Inflammatory macrophage treated with lipopolysaccharide for 1 hour (primary cell): ENCODE data around the gene EFTUD2.

Experiments used
- DNase-seq, 2 donors: peaks; one replicate each; pipeline ENCODE4 v3.0.0-alpha.2; 2020 to 2022

Gene EFTUD2

DNA sequence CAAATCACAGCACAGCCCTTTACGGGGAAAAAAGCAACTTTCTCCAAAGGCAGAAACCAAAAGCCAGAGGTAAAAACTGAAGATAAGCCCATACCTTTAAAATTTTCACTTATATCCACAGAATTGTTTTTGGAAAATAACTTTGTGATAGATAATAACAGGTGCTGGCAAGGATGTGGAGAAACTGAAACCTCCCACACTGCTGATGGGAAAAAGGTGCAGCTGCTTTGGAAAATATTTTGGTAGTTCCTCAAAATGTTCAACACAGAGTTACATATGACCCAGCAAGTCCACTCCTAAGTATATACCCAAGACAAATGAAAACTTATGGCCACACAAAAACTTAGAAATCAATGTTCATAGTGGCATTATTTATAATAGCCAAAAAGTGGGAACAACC lies 12.2 kb downstream of the EFTUD2 start:
- DNase-seq: no peak

- no peak for DNase-seq
These were observed 14.3 kb downstream of the EFTUD2 start for GRCh38 chr17:44884941-44885340.

- no peak for DNase-seq
These were observed 18.1 kb downstream of the EFTUD2 start for GRCh38 chr17:44881145-44881544.

DNA sequence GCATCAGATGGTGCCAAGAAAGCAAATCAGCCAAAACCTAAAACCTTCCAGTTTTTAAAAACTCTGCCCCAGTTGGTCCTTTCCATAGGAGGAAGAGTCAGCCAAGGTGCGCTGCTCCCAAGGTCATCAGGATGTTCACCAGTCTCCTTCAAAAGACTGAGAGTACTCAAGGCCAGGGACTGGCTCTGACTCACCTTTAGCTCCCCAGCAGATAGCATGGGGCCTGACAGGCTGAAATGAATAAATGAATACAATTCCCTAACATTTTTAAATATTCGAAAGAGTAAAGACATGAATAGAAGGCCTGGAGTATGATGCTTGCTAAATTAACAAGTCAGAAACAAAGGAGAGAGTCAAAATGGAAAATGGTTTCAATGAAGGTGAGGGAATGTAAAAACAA lies 19.2 kb downstream of the EFTUD2 start:
- no peak for DNase-seq

DNA sequence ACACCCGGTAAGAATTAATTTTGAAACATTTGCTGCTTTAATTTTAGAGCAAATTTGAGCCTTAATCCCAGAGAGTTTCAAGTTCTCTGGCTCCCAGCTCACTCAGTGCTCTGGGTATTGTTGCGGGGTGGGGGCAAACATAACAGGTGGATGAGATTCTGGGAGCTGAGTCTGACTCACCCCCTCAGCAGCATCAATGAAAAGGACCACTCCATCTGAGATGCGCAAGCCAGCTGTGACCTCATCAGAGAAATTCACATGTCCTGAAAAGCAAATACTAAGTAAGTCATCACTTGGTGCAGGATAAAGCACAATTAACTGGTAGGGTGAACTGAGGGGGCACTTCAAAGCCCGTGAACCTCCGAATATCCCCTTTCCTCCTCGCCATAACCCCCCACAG lies 19.9 kb downstream of the EFTUD2 start:
- DNase-seq: no peak

DNA sequence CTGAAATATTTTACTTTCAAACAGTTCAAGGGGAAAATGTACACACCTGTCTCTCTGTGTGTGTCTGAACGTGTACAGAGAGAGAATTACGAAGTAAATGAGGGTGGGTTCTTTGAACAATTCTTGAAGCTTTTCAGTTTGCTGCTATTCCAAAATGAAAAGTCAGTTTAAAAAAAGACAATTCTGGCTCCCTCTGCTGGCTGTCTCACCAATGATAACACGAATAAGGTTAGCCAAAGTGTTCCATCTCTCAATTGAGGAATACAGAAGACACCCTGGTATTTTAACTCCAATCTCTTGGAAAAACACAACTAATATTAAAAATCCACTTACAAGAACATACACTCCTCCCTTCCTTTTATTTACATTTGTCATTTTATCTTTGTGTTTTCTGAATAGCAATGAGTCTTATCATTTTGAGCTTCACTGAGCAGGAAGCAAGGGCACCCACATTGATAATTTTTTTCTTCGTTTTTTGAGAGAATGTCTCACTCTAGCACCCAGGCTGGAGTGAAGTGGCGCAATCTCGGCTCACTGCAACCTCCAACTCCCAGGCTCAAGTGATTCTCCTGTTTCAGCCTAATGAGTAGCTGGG lies 20.5 kb downstream of the EFTUD2 start:
- peak in 1 of 2 donors; percentile 47 for DNase-seq

GRCh38 chr17:44877121-44877520 lies 22.1 kb downstream of the EFTUD2 start:
- DNase-seq: no peak

GRCh38 chr17:44875761-44876160 lies 23.5 kb downstream of the EFTUD2 start:
- no peak for DNase-seq

- DNase-seq: no peak
These were observed 27.0 kb downstream of the EFTUD2 start for GRCh38 chr17:44872131-44872768.

GRCh38 chr17:44871556-44871955 lies 27.7 kb downstream of the EFTUD2 start:
- peak in 1 of 2 donors; percentile 15 for DNase-seq

GRCh38 chr17:44867841-44868240 lies 31.4 kb downstream of the EFTUD2 start:
- no peak for DNase-seq

DNA sequence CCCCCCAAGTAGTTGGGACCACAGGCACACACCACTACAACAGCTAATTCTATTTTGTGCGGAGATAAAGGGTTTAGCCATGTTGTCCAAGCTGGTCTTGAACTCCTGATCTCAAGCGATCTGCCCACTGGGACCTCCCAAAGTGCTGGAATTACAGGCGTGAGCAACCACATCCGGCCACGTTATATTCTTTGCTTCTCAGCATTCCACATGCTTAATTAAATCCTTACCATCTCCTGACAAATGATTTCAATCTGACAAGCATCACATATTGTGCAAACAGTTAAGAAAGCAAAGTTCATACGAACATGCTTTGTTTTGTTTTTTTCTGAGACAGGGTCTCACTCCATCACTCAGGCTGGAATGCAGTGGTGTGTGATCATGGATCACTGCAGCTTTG lies 33.3 kb downstream of the EFTUD2 start:
- DNase-seq: no peak

DNA sequence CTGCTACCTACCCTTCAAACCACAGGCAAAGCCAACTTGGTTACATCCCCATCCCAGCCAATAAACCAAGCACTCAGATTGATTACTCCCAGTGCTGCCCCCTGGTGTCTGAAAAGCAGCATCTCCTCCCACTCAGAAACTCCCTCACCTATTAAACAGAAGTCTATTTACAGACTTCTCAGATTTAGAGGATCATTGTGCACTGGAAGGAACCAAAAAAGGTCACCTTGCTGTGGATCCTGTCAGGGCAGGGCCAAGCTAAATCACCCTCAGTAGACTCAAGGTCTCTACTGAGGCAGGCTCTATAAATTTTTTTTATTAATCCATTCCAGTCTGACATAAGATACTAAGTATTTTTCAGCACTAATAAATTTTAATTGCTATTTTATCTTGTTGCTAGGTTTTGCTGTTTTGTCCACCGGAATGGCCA lies 34.0 kb downstream of the EFTUD2 start:
- DNase-seq: peak; percentile 48 to 89

DNA sequence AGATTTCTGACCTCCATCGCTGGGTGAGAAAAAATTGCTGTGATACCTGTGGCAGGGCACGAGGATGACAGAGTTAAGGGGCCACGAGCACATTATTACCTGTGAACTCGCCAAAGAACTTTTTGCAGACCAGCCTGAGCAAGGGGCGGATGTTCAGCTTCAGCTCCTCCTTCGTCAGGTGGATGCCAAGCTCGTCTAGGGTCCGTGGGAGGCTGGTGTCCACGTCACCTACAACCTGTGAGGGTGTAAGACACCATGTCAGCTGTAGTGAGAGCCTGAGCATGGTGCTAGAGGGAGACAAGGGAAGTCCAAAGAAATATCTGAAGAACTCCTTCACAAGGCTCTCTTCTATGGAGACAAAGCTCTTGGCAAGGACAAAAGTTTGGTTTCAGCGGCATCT lies 34.4 kb downstream of the EFTUD2 start:
- no peak for DNase-seq

DNA sequence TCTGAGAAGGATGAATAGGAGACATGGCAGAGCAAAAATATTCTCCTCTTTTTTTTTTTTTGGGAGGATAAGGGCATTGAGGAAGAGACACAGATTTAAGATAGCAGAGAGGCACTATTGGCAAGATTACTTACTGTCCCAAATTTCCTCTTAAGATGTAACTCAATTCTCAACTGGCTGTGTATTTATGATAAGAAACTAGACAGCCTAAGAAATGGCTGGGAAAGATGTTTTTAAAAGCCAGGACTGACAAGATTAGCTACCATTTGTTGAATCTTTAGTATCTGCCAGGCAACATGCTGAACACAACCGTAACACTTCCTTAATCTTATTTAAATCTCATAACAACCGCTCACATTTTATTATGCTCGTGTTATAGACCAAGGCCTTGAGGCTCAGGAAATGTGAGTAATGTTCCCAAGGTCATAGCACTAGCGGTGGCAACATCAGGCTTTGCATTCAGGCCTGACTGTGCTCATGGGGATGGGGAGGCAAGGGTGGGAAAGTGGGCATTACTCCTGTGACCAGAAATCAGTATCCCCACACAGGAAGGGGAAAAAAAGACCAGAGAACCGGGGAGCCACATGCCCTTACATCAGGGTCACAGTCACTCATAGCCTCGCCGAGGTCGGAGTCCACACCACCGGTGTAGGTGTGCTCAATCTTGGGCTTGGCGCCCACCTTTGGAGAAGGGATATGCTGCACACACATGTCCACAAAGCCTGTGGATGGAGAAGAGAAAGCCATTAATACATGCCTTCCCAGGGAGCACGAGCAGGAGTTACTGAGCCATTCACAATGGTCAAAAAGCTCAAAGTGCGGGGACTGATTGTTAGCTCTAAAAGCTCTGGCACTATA lies 36.0 kb downstream of the EFTUD2 start:
- no peak for DNase-seq

DNA sequence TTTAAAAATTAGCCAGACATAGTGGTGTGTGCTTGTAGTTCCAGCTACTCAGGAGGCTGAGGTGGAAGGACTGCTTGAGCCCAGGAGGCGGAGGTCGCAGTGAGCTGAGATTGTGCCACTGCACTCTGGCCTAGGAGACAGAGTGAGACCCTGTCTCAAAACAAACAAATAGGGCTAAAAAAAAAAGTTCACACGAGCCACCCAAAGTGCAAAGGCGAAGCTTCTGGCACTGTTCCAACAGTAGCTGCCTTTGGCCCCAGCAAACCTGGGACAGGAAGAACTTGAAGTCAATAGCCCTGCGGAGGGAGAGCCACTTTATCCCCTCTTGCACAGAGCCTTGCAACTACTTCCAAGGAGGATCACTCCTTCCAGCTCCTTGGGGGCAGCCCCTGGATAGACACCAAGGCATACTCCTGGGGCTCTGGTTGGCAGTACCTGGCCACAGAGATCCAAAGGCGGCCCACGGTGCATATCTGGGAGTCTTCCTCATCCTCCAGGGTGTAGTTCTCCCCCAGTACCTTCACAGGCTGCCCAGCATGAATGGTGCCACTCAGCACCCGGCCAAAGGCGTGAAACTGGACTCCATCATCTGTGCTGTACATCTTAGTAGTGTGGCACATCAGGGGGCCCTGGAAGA lies 36.8 kb downstream of the EFTUD2 start:
- no peak for DNase-seq

GRCh38 chr17:44859701-44860100 lies 39.5 kb downstream of the EFTUD2 start:
- DNase-seq: no peak

GRCh38 chr17:44854192-44854591 lies 45.1 kb downstream of the EFTUD2 start:
- DNase-seq: no peak

DNA sequence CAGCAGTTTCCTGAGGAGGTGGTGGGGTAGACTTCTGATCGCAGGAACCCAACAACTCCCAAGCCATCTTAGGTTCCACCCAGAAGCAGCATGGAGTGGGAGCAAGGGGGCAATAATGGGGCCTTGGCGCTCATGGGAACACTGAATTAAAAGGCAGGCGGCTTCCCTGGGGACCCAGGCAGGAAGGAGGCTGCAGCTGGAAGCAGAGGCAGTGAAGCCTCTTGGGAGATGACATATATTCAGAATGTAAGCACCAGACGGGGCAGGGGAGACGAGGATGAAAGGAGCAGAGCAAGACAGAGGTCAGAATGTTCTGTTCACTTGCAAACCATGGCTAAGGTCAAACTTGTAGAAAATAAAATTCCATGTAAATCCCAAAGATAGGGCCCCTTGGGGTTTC lies 48.6 kb downstream of the EFTUD2 start:
- no peak for DNase-seq

- DNase-seq: no peak
These were observed 49.2 kb downstream of the EFTUD2 start for GRCh38 chr17:44850025-44850424.

GRCh38 chr17:44848961-44849489 lies 50.2 kb downstream of the EFTUD2 start:
- no peak for DNase-seq

DNA sequence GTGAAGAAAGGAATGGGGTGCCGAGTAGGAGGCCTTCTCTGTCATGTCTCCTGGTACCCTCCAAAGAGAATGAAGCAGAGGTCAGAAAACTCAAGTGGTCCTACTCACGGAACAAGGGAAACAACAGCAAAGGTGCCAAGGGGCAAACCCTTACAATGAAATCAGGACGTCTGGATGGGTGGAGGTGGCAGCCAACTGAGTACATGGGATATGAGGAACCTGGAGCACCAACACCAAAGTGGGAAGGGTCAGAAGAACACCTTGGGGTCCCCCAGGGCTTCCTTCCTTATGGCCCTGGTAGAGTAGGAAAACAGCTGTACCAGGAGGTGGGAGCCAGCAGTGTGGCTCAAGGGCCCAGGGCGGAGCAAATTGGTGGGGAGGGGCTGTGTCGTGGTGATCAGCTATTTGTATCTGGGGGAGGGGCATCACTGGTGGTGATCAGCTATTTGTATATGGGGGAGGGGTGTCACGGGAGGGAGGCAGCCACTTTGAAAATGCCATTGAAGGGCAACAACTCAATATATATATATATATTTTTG lies 50.9 kb downstream of the EFTUD2 start:
- DNase-seq: no peak

- DNase-seq: no peak
These were observed 51.7 kb downstream of the EFTUD2 start, which contains the start of gene HIGD1B for GRCh38 chr17:44847586-44847985. Gene HIGD1B (plus strand): TSS chr17:44847883. CDS start chr17:44848153, 270 bp downstream.
